Endothelial cell of umbilical vein (primary cell): Measurements from ENCODE around the gene ZNF148. TPM values are rescaled to one million over a fixed set of nuclear protein-coding genes. Genes with fewer than 3 reads are reported as not detected.

Experiments
- BruUV-seq: library from RNA; stranded (reverse); fragments of 400-500 nt; replicated peaks from 2 replicates; lab custom pipeline; 2021; lab: Mats Ljungman, UMichigan
- CTCF ChIA-PET: fragments of 300-600, 350-600 bp; sonication (Branson Sonifier 250); formaldehyde crosslinking; loops from one replicate; lab custom pipeline; 2021; ENCODE audit warnings: antibody characterized with exemption, inconsistent platforms; lab: Charles Lee
- POLR2A ChIA-PET: fragments of 300-600, 350-600 bp; sonication (Branson Sonifier 250); formaldehyde crosslinking; loops from one replicate; lab custom pipeline; 2021; ENCODE audit warnings: antibody characterized with exemption, inconsistent platforms; lab: Charles Lee
- DNase-seq: peaks from one replicate; pipeline ENCODE4 v3.0.0-alpha.2; 2011; ENCODE audit warnings: low read depth, low spot score
- FAIRE-seq: peaks from 2 replicates; lab custom pipeline; 2011; peaks lifted over from hg19 to GRCh38; lab: Jason Lieb, UNC
- H2AFZ ChIP-seq: 2 replicates; pipeline ENCODE4 v1.6.0; 2012; ENCODE audit warnings: low read depth, low read length, control low read depth, inconsistent platforms
- H3K27ac ChIP-seq: 2 replicates; pipeline ENCODE4 v1.5.1; 2011; ENCODE audit warnings: low read depth, mild to moderate bottlenecking, control low read depth, low read length, moderate library complexity; ENCODE audit not compliant: insufficient read depth
- H3K27me3 ChIP-seq, 2 experiments: 2 replicates each; pipeline versions ENCODE4 v1.6.0 to v1.6.1; 2011; ENCODE audit warnings: low read length in 2 of 2, mixed read lengths in 1 of 2; ENCODE audit not compliant: control insufficient read depth in 2 of 2, insufficient read depth in 2 of 2
- H3K36me3 ChIP-seq, 2 experiments: 2 replicates in 1 of 2; 3 replicates in 1 of 2; pipeline ENCODE4 v1.5.1; 2011; ENCODE audit warnings: low read length in 2 of 2, mild to moderate bottlenecking in 1 of 2, moderate library complexity in 1 of 2; ENCODE audit not compliant: control insufficient read depth in 2 of 2, insufficient read depth in 2 of 2; ENCODE audit errors: extremely low read depth in 1 of 2
- H3K4me1 ChIP-seq: 3 replicates; pipeline ENCODE4 v1.5.1; 2011; ENCODE audit warnings: mild to moderate bottlenecking, low read length; ENCODE audit not compliant: control insufficient read depth, insufficient read depth; ENCODE audit errors: extremely low read depth
- H3K4me2 ChIP-seq: 2 replicates; pipeline ENCODE4 v1.6.1; 2011; ENCODE audit warnings: low read length, control low read depth, mixed read lengths; ENCODE audit not compliant: insufficient read depth
- H3K4me3 ChIP-seq, 3 experiments: fragments of 200-600 bp in 1 of 3; sonication (generic), shearing (Covaris generic) in 1 of 3; replicated peaks in 1 of 3; 2 replicates each; pipeline ENCODE4 v1.5.1; 2011 to 2016; ENCODE audit warnings: control low read depth in 3 of 3, low read length in 3 of 3, mild to moderate bottlenecking in 2 of 3, inconsistent platforms in 1 of 3, low read depth in 1 of 3, moderate library complexity in 1 of 3; ENCODE audit not compliant: insufficient read depth in 1 of 3
- H3K79me2 ChIP-seq: 2 replicates; pipeline ENCODE4 v1.6.0; 2012; ENCODE audit warnings: low read length, inconsistent platforms; ENCODE audit not compliant: control insufficient read depth, insufficient read depth
- H3K9ac ChIP-seq: replicated peaks from 2 replicates; pipeline ENCODE3; 2011; ENCODE audit warnings: low read length, control low read depth; ENCODE audit not compliant: insufficient read depth; ENCODE audit errors: extremely low read depth
- H3K9me1 ChIP-seq: replicated peaks from 3 replicates; pipeline ENCODE4 v1.6.0; 2011; ENCODE audit warnings: mild to moderate bottlenecking, low read length; ENCODE audit not compliant: control insufficient read depth, insufficient read depth; ENCODE audit errors: extremely low read depth
- H3K9me3 ChIP-seq: replicated peaks from 2 replicates; pipeline ENCODE4 v1.5.1; 2012; ENCODE audit warnings: low read length, inconsistent platforms; ENCODE audit not compliant: control insufficient read depth, insufficient read depth
- H4K20me1 ChIP-seq: replicated peaks from 2 replicates; pipeline ENCODE3; 2011; ENCODE audit warnings: mild to moderate bottlenecking, low read length; ENCODE audit not compliant: control insufficient read depth, insufficient read depth; ENCODE audit errors: extremely low read depth
- CTCF ChIP-seq, 2 donors: IDR thresholded peaks; 1 replicate in 1 of 2; 2 replicates in 1 of 2; pipeline ENCODE4 v1.5.1; 2011; ENCODE audit warnings: low read length in 2 of 2, mild to moderate bottlenecking in 2 of 2, moderate library complexity in 2 of 2, control low read depth in 1 of 2, inconsistent platforms in 1 of 2, low read depth in 1 of 2; ENCODE audit not compliant: insufficient read depth in 1 of 2; ENCODE audit errors: extremely low read depth in 1 of 2
- EZH2 ChIP-seq: IDR thresholded peaks from 2 replicates; pipeline ENCODE4 v1.6.1; 2012; ENCODE audit warnings: borderline replicate concordance, low read depth, mild to moderate bottlenecking, moderate library complexity, low read length, inconsistent platforms; ENCODE audit not compliant: severe bottlenecking
- FOS ChIP-seq: IDR thresholded peaks from 2 replicates; pipeline ENCODE4 v1.6.1; 2011; ENCODE audit warnings: mild to moderate bottlenecking, low read length, moderate library complexity, borderline replicate concordance; ENCODE audit not compliant: insufficient read depth
- GATA2 ChIP-seq: IDR thresholded peaks from 2 replicates; pipeline ENCODE4 v1.7.0; 2011; ENCODE audit warnings: low read depth, mild to moderate bottlenecking, moderate library complexity, mixed read lengths, low read length; ENCODE audit not compliant: insufficient read length, insufficient read depth
- JUN ChIP-seq: IDR thresholded peaks from 2 replicates; pipeline ENCODE4 v1.6.1; 2011; ENCODE audit warnings: borderline replicate concordance, low read depth; ENCODE audit not compliant: insufficient read length, insufficient read depth
- MAX ChIP-seq: IDR thresholded peaks from 2 replicates; pipeline ENCODE4 v1.6.1; 2011; ENCODE audit not compliant: insufficient read depth, insufficient read length
- MYC ChIP-seq: IDR thresholded peaks from one replicate; pipeline ENCODE4 v1.6.1; 2011; ENCODE audit warnings: mild to moderate bottlenecking, low read depth, low read length
- POLR2A ChIP-seq: IDR thresholded peaks from 2 replicates; pipeline ENCODE4 v1.6.1; 2012; ENCODE audit warnings: low read depth, mild to moderate bottlenecking, control low read depth, low read length
- POLR2AphosphoS5 ChIP-seq: IDR thresholded peaks from 2 replicates; pipeline ENCODE4 v1.6.1; 2012; ENCODE audit warnings: low read depth, mild to moderate bottlenecking, control low read depth, low read length, moderate library complexity; ENCODE audit not compliant: insufficient read depth
- dilution Hi-C: fragments of 300-500 bp; cut with MboI; formaldehyde crosslinking; loops from one replicate; pipeline ENCODE4 v1.15.0; 2019; ENCODE audit warnings: low sequenced_read_pairs; ENCODE audit not compliant: extremely low pct_ligation_motif_present
- intact Hi-C: fragments of 100-400 bp; cut with micrococcal nuclease; formaldehyde crosslinking; loops from one replicate; pipeline ENCODE4 v1.10.0; 2022
- polyA plus RNA-seq, 4 experiments: library from polyadenylated mRNA; depleted of rRNA in 3 of 4; stranded (reverse) in 3 of 4; unstranded in 1 of 4; fragments of >200 nt; gene quantifications; 2 replicates each; pipeline versions ENCODE4 v1.2.1 to v1.2.3, GENCODE V29; 2011 to 2012; ENCODE audit warnings: missing spikeins in 1 of 4
- total RNA-seq: library from RNA; stranded (reverse); gene quantifications from 2 replicates; pipeline ENCODE4 v1.2.3, GENCODE V29; 2021

The ZNF148 gene
- total and polyA plus RNA-seq, 2 donors (not counting 3 experiments of a cell fraction or from before 2014, with no cell fraction given), result 8.0 to 41.3 TPM

DNA sequence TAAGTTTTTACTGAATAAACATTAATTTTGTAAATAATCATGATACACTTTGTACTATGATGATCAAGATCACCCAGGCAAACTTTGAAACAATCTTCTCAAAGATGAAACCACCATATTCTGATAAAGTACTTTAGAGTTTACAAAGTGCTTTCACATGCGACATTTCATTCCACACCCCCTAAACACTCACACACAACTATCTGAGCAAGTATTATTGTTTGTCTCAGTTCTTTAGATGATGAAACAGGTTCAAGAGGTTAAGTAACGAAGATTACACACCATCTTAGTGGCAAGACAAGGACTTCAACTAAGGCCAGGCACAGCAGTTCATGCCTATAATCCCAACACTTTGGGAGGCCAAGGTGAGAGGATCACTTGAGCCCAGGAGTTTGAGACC lies 37.6 kb downstream of the ZNF148 start:
- Histone ChIP-seq H3K4me1 (peaks cover 27% of the 10 kb centered on the region), H3K27ac (no peak overlapping the region), H3K9me1 (no peaks in the 10 kb centered on the region), H2AFZ (no peak overlapping the region), H3K27me3 (no peaks in the 10 kb centered on the region), H3K79me2 (peaks cover 91% of the 10 kb centered on the region), H3K9me3 (no peaks in the 10 kb centered on the region), H3K4me3 (no peak overlapping the region), H3K9ac (no peak overlapping the region), H4K20me1 (no peaks in the 10 kb centered on the region), H3K4me2 (no peak overlapping the region), H3K36me3 (no peaks in the 10 kb centered on the region)
- BruUV-seq, result no TSS peak
- POLR2A ChIA-PET, result no interaction called here
- TF ChIP-seq GATA2, result no peak
- no peak for TF ChIP-seq EZH2
- TF ChIP-seq MAX, result no peak
- TF ChIP-seq MYC, result no peak
- TF ChIP-seq FOS, result no peak
- no peak for TF ChIP-seq CTCF (IDR thresholded peaks at IDR 0.05; ENCODE audit: extremely low read depth in 1 of 2, insufficient read depth in 1 of 2, low read depth in 1 of 2, low read length in 2 of 2)
- no peak for TF ChIP-seq POLR2AphosphoS5
- TF ChIP-seq POLR2A, result no peak
- TF ChIP-seq JUN, result no peak
- DNase-seq (no peak), FAIRE-seq (no peak)
- dilution Hi-C loops (no loop called here), intact Hi-C loops (no loop called here)
- CTCF ChIA-PET, result no interaction called here
